HG03520 (cell line): ENCODE results near the gene FHOD3.

Experiments
- ATAC-seq: cut with Tn5 transposase; IDR thresholded peaks from one replicate; pipeline ENCODE4 v1.9.1; 2021; ENCODE audit warnings: mild to moderate bottlenecking, moderate library complexity; ENCODE audit not compliant: unreplicated experiment

FHOD3 gene

GRCh38 chr18:36613810-36614209 is 316.3 kb downstream of the FHOD3 start:
- ATAC-seq: no peak

DNA sequence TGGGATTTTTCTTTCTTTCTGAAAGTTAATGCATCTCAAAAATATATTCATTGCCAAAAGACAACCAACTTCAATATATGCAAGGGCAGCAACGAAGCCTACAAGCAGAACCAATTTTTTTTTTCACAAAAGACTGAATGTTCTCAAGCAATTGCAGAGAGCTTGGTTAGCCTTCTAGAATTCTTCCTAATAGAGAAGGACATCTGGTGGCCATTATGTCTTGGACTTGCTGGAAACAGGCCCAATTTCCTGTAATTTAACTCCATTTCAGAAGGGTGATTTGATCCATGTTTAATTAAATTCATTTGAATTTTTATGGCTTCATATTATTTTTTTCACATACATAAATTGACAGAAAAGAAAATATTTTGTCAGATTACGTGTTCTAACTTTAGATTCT is 323.3 kb downstream of the FHOD3 start:
- ATAC-seq: no peak

DNA sequence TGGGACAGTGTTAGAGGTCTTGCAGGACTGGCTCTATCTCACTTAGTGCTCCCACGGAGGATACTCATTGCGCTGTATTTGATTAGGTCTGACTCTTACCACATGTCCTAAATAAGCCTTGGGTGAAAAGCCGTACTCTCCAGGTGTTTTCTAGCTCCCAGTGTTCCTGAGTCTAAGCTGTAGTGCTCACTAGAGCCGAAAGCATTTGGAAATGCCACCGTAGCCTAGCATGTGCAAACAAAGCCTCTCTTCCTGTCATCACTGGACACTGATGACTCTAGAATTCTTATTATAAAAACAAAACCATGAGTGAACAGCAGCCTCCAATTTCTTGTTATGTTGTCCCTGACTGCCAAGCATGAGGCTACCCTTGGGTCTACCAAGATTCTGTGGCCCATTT is 325.1 kb downstream of the FHOD3 start:
- ATAC-seq: no peak

DNA sequence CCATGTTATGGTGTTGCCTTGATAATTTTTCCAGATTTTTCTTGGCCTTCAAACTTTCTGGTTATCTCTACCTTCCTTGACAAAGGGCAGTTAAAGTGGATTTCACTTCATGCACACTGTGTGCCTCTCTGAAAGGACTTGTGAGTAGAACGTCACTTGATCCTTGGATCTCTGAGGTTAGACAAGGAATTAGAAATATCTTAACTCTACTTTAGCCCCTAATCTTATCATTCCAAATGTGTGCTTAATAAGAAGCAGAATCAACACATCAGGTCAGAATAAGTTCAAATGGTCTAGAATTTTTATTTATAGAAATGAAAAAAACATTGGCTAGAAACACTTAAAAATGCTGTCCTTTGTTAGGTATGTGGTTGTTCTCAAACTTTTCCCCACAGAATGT is 325.6 kb downstream of the FHOD3 start:
- no peak for ATAC-seq

DNA sequence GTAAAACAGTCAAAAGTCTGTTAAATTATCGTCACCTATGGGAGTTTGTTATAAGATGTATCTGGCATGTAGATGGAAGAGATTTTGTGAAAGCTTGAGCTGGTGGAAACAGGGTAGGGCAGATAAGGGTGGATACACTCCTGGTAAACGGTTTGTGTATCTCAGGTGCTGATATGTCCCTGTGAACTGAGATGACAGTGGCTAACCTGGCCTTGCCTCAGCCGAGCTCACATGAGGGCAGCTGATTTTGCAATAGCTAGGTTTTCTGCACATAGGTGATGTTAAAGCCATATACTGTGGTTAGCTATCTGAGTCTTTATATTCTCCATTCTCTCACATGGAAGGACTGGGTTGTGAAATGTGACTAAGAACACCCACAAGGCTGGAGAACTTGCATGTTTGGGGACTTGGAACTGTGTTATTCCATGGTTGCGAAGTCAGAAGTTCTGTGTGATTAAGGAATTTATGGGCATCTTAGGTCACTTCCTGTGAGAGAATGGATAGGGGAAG is 326.2 kb downstream of the FHOD3 start:
- no peak for ATAC-seq

DNA sequence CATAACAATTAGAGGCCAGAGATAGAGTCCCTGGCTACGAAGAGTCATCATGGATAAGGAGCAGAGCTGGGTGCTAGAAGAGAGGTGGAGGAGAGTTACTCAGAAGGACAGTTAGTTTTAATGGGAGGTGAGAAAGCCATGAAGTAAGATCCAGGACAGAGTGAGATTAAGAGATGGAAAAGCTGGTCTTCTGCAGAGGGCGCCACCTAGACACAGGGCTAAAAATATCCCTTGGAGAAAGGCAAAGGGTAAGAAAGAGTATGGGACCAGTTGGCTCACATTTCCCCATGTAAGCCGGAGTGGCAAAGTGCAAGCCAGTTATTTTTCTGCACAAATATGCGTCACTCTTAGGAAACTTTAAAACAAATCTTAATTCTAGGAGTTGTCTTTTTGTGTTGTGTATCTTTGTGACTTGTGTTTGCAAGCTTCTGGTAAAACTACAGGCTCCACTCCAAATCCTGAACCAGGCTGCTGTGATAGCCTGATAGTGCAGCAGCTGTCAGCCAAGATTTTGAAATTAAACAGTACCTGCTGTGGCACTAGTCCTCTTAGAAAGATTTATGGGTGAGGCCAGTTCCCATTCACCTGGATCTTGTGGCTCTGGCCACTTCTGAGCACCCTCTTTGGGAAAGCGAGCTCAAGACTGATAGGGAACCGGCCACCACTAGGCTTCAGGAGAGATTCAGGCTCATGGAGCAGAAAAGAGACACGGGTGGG is 327.1 kb downstream of the FHOD3 start:
- ATAC-seq: no peak

DNA sequence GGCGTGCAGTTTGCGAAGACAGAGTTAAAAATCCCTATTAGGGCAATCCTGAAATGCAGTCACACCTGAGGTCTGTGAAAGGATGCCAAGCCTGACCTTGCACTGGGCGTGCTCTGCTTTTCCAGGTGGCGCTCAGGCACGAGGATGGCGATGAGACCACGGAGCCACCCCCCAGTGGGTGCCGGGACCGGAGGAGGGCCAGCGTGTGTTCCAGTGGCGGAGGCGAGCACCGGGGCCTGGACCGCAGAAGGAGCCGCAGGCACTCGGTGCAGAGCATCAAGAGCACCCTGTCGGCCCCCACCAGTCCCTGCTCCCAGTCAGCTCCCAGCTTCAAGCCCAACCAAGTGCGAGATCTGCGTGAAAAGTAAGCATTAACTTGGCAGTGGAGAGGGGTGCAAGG is 327.9 kb downstream of the FHOD3 start:
- ATAC-seq: no peak

DNA sequence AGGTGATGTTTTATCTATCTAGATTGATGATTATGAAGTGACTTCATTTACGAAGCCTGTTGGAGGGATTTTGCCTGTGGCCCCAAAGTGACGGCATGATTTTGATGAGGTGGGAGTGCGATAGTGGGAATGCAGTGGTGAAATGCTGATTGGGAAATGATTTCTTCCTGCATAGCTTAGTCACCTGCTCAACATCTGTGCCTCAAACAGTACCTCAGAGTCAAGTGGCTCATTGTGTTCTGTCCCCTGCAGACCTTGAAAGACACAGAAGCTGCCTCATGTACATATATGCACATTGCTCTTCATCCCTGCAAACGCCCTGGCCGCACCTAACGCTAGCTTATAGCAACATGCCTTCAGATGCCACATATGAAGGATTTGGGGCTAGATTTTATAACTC is 330.1 kb downstream of the FHOD3 start:
- no peak for ATAC-seq

- ATAC-seq: no peak
These were observed 331.1 kb downstream of the FHOD3 start for GRCh38 chr18:36628435-36629137.

- ATAC-seq: no peak
These were observed 331.6 kb downstream of the FHOD3 start for GRCh38 chr18:36629138-36629530.

DNA sequence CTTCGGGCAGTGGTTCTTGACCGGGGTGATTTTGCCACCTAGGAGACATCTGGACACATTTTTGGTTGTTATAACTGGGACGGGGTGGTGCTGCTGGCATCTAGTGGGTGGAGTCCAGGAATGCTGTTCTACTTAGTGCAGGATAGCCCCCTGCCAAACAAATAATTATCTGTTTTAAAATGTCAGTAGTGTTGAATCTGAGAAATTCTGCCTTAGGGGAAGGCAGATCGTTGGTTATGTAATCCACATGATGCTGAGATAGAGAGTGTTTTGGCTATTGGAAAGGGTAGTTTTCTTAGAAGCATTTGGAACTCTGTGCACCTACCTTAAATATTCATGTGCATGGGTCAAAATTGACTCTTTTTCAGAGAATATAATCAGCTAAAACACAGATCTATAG is 332.3 kb downstream of the FHOD3 start:
- no peak for ATAC-seq

GRCh38 chr18:36630917-36631316 is 333.4 kb downstream of the FHOD3 start:
- ATAC-seq: no peak

DNA sequence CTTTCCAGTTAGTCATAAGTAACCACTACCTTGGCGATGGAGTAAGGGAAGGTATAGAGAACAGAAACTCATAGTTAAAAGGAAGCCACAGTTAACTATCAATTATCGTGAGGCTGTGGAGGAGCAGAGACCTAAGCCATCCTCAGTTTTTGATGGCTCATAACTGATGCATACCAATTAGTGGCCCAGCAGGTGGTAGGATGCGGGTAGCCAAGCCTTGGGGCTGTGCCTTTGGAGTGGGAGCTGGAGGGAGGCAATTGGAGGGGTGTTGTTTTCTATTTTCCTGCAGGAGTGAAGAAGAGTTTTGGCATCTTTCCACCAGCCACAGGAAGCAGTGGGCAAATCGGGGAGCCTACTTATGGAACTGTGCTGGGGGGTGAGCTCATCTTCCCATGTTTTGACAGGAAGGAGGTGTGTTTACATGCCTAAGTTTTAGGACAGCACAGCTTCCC is 336.5 kb downstream of the FHOD3 start:
- peak; percentile 28 for ATAC-seq

GRCh38 chr18:36634573-36635216 is 337.2 kb downstream of the FHOD3 start:
- ATAC-seq: no peak

- ATAC-seq: no peak
These were observed 338.0 kb downstream of the FHOD3 start for GRCh38 chr18:36635414-36636096.

DNA sequence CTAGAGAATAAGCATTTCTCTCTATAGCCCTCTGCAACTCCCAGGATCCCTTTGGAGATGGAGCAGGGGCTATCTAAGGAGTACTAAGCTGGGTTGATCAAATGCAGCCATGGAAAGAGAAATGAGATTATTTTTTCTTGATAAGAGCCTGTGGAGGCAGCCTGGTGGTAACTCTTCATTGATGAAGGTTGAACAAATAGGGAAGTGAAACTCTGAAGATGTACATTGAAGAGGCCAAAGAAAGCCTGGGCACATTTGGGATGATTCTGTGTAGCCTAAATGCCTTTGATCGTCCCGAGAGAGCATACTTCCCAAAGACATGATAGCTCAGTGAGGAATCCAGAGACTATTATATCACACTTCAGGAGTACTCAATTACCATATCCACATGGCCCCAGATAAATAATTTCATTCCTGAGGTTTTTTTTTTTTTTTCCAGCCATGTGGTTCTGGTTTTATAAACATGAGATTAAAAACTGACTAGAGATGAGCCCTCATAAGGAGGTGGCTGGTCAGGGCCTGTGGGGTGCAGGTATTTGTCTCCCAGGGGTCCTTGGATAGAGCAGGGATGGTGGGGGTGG is 338.8 kb downstream of the FHOD3 start:
- ATAC-seq: no peak

DNA sequence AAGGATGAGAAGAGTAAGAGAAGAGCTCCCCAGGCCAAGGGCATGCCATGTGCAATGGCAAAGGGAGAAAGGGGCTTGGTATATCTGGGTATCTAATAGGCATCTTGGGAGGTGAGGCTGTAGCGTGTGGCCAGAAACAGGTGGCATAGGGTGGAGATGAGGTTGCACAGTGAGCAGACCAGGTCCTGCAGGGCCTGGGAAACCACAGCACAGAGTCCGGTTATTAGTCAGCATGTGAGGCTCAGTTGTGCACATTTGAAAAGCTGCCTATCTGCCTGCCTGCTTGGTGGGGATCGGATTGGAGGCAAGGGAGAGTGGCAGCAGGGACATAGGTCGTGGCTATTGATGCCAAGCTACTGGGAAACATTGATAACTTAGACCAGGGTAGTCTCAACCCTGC is 340.7 kb downstream of the FHOD3 start:
- peak; percentile 96 for ATAC-seq

DNA sequence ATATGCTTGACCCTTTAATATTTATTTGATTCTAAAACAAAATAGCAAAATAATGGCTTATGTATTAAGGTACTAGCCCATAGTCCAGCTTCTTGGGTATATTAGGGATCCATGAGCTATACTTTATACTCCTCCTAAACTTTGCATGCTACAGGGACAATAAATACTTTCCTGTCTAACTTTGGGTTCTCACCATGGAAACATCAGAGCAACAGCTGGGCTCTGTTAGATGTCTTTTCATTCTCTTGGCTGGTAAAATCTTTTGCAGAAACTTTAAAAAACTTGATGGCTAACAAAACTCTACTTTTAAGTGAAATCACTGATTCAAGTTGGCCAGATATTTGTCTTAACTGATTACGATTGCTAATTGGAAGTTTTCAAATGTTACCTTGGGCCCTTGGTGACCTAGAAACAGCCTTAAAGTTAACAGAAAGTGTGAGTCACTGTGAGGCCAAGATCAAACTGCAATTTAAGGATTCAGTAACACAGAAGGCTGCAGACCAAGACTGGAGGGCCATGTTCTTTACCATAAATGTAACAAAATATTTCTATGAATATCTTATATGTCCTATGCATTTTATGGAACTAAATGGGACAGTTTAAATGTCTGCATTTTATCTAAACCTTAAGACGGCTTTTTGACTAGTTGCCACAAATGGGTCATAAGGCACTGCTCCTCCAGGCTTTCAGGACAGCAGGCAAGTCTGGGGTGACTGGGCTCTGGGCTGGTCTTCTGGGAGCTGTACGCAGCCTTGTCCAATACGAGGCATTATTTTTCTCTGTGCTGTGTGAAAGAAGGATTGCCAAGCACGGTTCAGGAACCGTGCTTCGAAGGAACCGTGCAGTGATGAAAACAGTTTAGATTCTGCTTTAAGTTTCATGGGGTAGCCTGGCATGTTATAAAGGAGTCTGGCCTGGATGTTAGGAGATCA is 342.8 kb downstream of the FHOD3 start:
- ATAC-seq: no peak

DNA sequence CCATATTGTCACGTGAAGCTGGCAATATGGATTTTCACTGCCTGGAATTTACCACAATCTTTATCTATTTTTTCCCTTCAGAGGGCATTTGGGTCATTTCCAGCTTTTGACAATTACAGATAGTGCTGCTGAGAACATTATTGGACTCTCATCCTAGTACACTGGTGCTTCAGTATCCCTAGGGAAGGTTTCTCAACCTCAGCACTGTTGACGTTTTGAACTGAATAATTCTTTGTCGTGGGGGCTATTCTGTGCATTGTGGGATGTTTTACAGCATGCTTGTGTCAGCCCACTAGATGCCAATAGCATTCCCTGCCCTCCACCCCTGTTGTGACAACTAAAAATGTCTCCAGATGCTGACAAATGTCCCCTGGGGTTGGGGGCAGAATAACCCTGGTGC is 345.5 kb downstream of the FHOD3 start:
- ATAC-seq: no peak

DNA sequence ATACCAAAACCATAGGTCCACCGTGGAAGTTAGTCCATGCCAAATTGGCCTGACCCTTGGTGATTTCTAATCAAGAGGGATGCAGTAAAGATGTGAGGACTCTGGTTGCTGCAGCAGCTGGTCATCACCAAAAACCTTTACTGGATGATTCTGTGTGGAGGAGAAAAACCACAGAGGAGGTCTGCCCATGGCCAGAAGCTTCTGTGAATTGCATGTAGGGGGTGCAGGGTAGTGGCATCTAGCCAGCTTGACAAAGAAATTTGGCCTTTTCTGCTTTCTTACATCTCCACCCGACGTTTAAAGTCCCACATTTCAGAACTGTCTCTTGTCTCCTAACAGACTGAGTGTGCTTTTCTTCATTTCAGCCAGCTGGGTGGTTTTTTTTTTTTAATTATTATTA is 351.3 kb downstream of the FHOD3 start:
- ATAC-seq: no peak
